Mucosa of rectum (tissue), 2 donors: ENCODE results near the gene LSM14A.
"Not testable (repeated sequence)": the region's sequence is repeated elsewhere in the genome, so short reads cannot be mapped to it uniquely, and the experiment has no call there.

Experiments used
- H3K27ac ChIP-seq, 2 donors: one replicate each; pipeline ENCODE4 v1.7.0; 2013; ENCODE audit warnings: inconsistent platforms in 2 of 2, low read depth in 2 of 2, low read length in 2 of 2
- H3K27me3 ChIP-seq, 2 donors: one replicate each; pipeline ENCODE4 v1.7.0; 2013; ENCODE audit warnings: low read length in 2 of 2; ENCODE audit not compliant: control insufficient read depth in 2 of 2, insufficient read depth in 2 of 2
- H3K36me3 ChIP-seq, 2 donors: one replicate each; pipeline ENCODE4 v1.7.0; 2013; ENCODE audit warnings: low read length in 2 of 2; ENCODE audit not compliant: control insufficient read depth in 2 of 2, insufficient read depth in 2 of 2
- H3K4me1 ChIP-seq, 2 donors: one replicate each; pipeline ENCODE4 v1.7.0; 2013; ENCODE audit warnings: low read length in 2 of 2, mild to moderate bottlenecking in 1 of 2; ENCODE audit not compliant: control insufficient read depth in 2 of 2, insufficient read depth in 2 of 2
- H3K4me3 ChIP-seq, 2 donors: one replicate each; pipeline ENCODE4 v1.7.0; 2013; ENCODE audit warnings: low read length in 2 of 2
- H3K9ac ChIP-seq, 2 donors: one replicate each; pipeline ENCODE4 v1.7.0; 2013; ENCODE audit warnings: low read length in 2 of 2, low read depth in 1 of 2, mild to moderate bottlenecking in 1 of 2
- H3K9me3 ChIP-seq, 2 donors: one replicate each; pipeline ENCODE4 v1.7.0; 2013; ENCODE audit warnings: low read length in 2 of 2; ENCODE audit not compliant: control insufficient read depth in 2 of 2
- donor health status: healthy.
- donor health status: Normal muscosa, but diverticular disease.

LSM14A gene

GRCh38 chr19:34213283-34213682 is 41.0 kb downstream of the LSM14A start:
- H3K4me1 ChIP-seq: peaks cover 3% of the 10 kb centered on the region in 2 donors
- H3K9ac ChIP-seq: no peak overlapping the region
- no peak overlapping the region for H3K27ac ChIP-seq
- H3K9me3 ChIP-seq: no peaks in the 10 kb centered on the region
- peaks cover 29 to 42% of the 10 kb centered on the region in 2 donors for H3K36me3 ChIP-seq
- no peaks in the 10 kb centered on the region for H3K27me3 ChIP-seq
- no peak overlapping the region for H3K4me3 ChIP-seq

- peaks cover 25 to 43% of the 10 kb centered on the region in 2 donors for H3K36me3 ChIP-seq
- no peak overlapping the region for H3K9ac ChIP-seq
- no peak overlapping the region for H3K27ac ChIP-seq
- H3K4me3 ChIP-seq: no peak overlapping the region
- peaks cover 3% of the 10 kb centered on the region in 2 donors for H3K4me1 ChIP-seq
- no peaks in the 10 kb centered on the region for H3K27me3 ChIP-seq
- H3K9me3 ChIP-seq: no peaks in the 10 kb centered on the region
Measured at GRCh38 chr19:34214040-34214439, 41.7 kb downstream of the LSM14A start.

DNA sequence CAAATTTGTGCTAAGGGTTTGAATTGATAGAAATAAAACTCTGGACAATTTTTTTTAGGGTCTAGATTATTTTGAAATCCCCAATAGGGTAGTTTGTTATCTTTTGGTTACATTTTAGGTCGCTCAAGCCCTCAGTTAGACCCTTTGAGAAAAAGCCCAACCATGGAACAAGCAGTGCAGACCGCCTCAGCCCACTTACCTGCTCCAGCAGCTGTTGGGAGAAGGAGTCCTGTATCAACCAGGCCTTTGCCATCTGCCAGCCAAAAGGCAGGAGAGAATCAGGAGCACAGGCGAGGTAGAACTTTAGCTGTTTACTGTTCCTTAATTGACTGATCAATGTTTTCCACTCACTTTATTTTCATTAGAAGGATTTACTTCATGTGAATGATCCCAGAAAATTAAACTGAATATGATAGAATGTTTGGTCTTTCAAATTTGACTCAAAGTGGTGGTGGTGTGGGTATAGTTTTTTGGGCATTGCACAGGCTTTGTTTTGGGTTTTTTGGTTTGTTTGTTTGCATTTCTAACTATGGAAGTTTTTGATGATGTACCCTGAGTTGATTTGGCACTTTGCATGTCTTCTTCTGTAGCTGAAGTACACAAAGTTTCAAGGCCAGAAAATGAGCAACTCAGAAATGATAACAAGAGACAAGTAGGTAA is 42.8 kb downstream of the LSM14A start:
- peaks cover 3% of the 10 kb centered on the region in 2 donors for H3K4me1 ChIP-seq
- H3K9me3 ChIP-seq: no peaks in the 10 kb centered on the region
- no peaks in the 10 kb centered on the region for H3K27me3 ChIP-seq
- H3K36me3 ChIP-seq: peaks cover 19 to 45% of the 10 kb centered on the region in 2 donors
- H3K27ac ChIP-seq: no peak overlapping the region
- H3K4me3 ChIP-seq: no peak overlapping the region
- H3K9ac ChIP-seq: no peak overlapping the region

DNA sequence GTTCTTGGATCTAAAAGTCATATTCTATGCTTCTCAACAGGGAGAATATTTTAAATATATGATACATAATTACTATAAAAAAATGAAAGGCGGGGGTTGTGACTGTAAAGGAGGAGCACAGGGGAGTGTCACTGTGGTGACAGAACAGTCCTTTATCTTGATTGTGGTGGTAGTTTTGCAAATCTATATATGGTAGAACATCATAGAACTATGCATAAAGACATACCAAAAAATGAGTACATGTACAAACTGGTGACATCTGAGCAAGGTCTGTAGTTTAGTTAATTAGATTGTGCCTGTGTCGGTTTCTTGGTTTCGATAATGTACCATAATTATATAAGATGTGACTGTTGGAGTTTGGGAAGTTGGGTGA is 43.3 kb downstream of the LSM14A start:
- H3K9me3 ChIP-seq: no peaks in the 10 kb centered on the region
- H3K4me3 ChIP-seq: no peak overlapping the region
- peaks cover 3% of the 10 kb centered on the region in 2 donors for H3K4me1 ChIP-seq
- H3K27me3 ChIP-seq: no peaks in the 10 kb centered on the region
- peaks cover 20 to 43% of the 10 kb centered on the region in 2 donors for H3K36me3 ChIP-seq
- no peak overlapping the region for H3K27ac ChIP-seq
- H3K9ac ChIP-seq: no peak overlapping the region

- H3K9ac ChIP-seq: not testable (repeated sequence)
- H3K36me3 ChIP-seq: peaks cover 25 to 47% of the 10 kb centered on the region in 2 donors
Measured at GRCh38 chr19:34216745-34217219, 44.5 kb downstream of the LSM14A start.

DNA sequence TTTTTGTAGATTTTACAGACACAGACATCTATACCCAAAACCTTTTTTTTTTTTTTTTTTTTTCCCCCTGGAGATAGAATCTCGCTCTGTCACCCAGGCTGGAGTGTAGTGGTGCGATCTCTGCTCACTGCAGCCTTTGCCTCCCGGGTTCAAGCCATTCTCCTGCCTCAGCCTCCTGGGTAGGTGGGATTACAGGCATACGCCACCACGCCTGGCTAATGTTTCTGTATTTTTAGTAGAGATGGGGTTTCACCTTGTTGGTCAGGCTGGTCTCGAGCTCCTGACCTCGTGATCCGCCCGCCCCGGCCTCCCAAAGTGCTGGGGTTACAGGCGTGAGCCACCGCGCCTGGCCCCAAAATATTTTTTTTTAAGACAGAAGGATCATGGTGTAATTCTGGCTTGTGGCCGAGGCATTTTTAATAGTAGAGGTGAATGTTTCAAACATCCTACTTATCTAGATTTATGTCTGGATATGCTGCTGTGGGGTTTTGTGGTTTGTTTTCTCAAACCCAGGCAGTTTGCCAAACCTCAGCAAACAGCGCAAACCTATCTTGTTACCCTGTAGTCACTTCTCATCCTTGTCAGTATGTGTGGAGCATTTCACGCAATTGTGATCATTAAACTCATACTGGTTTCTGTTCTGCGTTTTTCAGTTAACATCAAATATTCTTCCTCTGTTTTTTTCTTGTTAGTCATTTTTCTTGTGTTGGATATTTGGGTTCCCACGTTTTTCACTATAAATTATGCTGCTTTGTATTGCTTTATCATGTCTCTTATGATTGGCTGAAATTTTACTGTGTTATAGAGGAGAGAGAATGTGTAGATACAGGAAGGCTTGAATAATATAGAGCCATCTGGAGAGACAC is 45.9 kb downstream of the LSM14A start:
- H3K36me3 ChIP-seq: peaks cover 39 to 56% of the 10 kb centered on the region in 2 donors
- peaks cover 3% of the 10 kb centered on the region in 2 donors for H3K4me1 ChIP-seq
- H3K27ac ChIP-seq: no peak overlapping the region
- H3K9ac ChIP-seq: no peak overlapping the region
- no peaks in the 10 kb centered on the region for H3K27me3 ChIP-seq
- no peak overlapping the region for H3K4me3 ChIP-seq
- no peaks in the 10 kb centered on the region for H3K9me3 ChIP-seq

More at GRCh38 chr19:34216745-34217219, 44.5 kb downstream of the LSM14A start:
- not testable (repeated sequence) for H3K9me3 ChIP-seq, H3K4me1 ChIP-seq, H3K4me3 ChIP-seq, H3K27me3 ChIP-seq, H3K27ac ChIP-seq

DNA sequence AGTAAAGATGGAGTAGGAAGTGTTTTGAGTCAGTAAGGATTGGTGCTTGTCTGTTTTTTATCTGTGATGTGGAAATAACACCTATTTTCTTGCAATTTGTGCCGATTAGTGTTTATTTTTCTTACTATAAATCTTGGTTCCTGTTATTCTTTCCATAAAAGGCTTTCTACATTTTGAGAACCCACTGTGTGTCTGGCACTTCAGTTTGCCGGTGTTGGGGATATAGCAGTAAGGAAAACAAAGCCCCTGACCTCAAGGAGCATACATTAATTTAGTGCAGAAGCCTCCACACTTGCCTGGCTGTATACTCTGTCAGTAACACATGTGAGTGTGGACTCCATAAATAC is 46.5 kb downstream of the LSM14A start:
- H3K4me3 ChIP-seq: no peak overlapping the region
- H3K27me3 ChIP-seq: no peaks in the 10 kb centered on the region
- peaks cover 45 to 56% of the 10 kb centered on the region in 2 donors for H3K36me3 ChIP-seq
- H3K4me1 ChIP-seq: peaks cover 3% of the 10 kb centered on the region in 2 donors
- no peak overlapping the region for H3K9ac ChIP-seq
- H3K27ac ChIP-seq: no peak overlapping the region
- no peaks in the 10 kb centered on the region for H3K9me3 ChIP-seq

DNA sequence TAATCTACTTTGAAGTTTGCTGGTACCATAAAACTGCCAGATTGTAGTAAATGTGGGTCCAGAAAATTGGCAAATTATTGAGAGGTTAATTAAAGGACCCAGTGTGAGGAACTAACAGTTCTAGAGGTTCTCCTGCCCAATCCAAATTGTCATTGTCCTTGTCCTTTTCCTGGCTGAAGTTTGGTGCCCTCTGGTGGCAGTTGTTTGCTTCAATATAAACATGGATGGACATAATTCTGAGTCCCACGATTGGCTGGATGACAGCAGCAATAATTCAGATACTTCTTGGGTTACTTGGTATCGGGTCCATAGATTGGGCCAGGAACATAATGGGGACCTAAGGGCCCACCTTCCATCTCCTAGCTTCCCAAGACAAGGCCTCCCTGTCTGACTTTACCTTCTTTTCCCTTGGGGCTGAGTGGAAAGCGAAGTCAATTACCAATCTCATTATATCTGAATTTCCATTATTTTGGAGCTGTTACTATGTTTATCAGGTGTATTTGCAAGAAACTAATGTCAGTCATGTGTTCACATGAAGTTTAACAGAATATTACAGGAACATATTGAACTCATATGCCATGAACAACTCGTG is 48.3 kb downstream of the LSM14A start:
- no peaks in the 10 kb centered on the region for H3K27me3 ChIP-seq
- no peak overlapping the region for H3K4me3 ChIP-seq
- peaks cover 51 to 60% of the 10 kb centered on the region in 2 donors for H3K36me3 ChIP-seq
- H3K27ac ChIP-seq: no peak overlapping the region
- no peak overlapping the region for H3K9ac ChIP-seq
- H3K4me1 ChIP-seq: peaks cover 3% of the 10 kb centered on the region in 2 donors
- H3K9me3 ChIP-seq: no peaks in the 10 kb centered on the region

GRCh38 chr19:34222386-34222785 is 50.1 kb downstream of the LSM14A start:
- Histone ChIP-seq H3K27me3 (no peaks in the 10 kb centered on the region), H3K9me3 (no peaks in the 10 kb centered on the region), H3K27ac (no peak overlapping the region), H3K36me3 (peaks cover 53 to 69% of the 10 kb centered on the region in 2 donors), H3K4me1 (peaks cover 0 to 3% of the 10 kb centered on the region in 2 donors), H3K9ac (no peak overlapping the region), H3K4me3 (no peak overlapping the region)
